ENCODE results near the gene COX7A2L. TPM values are rescaled to one million over a fixed set of nuclear protein-coding genes. Genes with fewer than 3 reads are reported as not detected.

COX7A2L gene
- total RNA-seq, 1 experiment from 2014 or later = 132 TPM

DNA sequence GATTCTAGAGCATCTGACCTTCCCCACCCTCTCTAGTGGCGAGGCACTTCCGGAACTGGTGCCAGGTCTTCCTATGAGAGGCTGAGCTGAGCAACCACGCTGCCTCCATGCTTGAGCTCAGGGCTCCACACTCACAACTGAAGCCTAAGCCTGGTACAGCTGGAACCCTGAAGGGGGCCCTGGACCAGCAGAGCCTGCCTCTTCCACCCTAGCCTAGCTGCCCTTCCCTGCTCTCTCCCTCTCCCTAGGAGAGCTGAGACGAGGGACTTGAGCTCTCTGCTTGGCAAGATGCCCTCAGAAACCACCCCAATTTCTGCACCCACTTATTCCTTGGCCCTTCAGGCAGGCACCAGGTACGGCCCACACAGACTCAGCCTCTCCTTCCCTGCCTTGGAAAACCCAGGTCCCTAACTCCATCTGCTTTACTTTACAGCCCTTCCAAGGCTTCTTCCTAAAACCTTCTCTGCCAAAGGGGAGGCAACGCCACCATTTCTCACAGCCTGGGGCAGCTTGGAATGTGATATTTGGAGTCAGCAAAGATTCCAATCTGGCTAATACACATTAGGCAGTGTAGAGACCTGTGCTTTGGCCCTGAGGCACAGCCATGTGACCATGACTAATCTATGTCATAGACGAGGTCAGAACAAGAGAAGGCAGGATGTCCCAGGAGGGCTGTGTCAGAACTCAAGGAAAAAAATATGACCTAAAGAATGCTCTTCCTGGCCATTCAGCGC, 18.8 kb downstream of the COX7A2L start:
- H3K27me3 ChIP-seq (ENCODE audit: control insufficient read depth, insufficient read depth, low read length) = no peaks in the 10 kb centered on the region
- no peak overlapping the region for H3K4me3 ChIP-seq (ENCODE audit: low read depth in 2 of 2, low read length in 2 of 2)
- BruUV-seq (replicated peaks) = no TSS peak
- no peak for DNase-seq (ENCODE audit: low read depth, low spot score)
- ChIA-PET CTCF (interaction anchor here (0.7 kb wide), 1 partner anchor 14 kb away, joined by 3 read pairs; no protein-coding TSS in a partner anchor), POLR2A (interaction anchor here (0.6 kb wide), 1 partner anchor 403 kb away, joined by 3 read pairs; no protein-coding TSS in a partner anchor)
- intact Hi-C loops (cut with micrococcal nuclease; ENCODE audit: unreplicated experiment) (no loop called here), in situ Hi-C loops (cut with HindIII; ENCODE audit: low pct_unique_long_range_greater_than_20kb, low sequenced_read_pairs) (no loop called here)
- H3K27ac ChIP-seq (ENCODE audit: low read length) = peak overlapping the region; percentile 34; the same call in 1 of the 2 replicates
- H3K4me1 ChIP-seq (ENCODE audit: control insufficient read depth, insufficient read depth, low read length) = peaks cover 13% of the 10 kb centered on the region
- ATAC-seq = peak; percentile 47
- H3K9me3 ChIP-seq (ENCODE audit: control insufficient read depth, insufficient read depth, low read depth, low read length) = no peaks in the 10 kb centered on the region
- TF ChIP-seq, protein P1, sequence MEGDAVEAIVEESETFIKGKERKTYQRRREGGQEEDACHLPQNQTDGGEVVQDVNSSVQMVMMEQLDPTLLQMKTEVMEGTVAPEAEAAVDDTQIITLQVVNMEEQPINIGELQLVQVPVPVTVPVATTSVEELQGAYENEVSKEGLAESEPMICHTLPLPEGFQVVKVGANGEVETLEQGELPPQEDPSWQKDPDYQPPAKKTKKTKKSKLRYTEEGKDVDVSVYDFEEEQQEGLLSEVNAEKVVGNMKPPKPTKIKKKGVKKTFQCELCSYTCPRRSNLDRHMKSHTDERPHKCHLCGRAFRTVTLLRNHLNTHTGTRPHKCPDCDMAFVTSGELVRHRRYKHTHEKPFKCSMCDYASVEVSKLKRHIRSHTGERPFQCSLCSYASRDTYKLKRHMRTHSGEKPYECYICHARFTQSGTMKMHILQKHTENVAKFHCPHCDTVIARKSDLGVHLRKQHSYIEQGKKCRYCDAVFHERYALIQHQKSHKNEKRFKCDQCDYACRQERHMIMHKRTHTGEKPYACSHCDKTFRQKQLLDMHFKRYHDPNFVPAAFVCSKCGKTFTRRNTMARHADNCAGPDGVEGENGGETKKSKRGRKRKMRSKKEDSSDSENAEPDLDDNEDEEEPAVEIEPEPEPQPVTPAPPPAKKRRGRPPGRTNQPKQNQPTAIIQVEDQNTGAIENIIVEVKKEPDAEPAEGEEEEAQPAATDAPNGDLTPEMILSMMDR (IDR thresholded peaks at IDR 0.05) = no peak
- TF ChIP-seq, protein P2, sequence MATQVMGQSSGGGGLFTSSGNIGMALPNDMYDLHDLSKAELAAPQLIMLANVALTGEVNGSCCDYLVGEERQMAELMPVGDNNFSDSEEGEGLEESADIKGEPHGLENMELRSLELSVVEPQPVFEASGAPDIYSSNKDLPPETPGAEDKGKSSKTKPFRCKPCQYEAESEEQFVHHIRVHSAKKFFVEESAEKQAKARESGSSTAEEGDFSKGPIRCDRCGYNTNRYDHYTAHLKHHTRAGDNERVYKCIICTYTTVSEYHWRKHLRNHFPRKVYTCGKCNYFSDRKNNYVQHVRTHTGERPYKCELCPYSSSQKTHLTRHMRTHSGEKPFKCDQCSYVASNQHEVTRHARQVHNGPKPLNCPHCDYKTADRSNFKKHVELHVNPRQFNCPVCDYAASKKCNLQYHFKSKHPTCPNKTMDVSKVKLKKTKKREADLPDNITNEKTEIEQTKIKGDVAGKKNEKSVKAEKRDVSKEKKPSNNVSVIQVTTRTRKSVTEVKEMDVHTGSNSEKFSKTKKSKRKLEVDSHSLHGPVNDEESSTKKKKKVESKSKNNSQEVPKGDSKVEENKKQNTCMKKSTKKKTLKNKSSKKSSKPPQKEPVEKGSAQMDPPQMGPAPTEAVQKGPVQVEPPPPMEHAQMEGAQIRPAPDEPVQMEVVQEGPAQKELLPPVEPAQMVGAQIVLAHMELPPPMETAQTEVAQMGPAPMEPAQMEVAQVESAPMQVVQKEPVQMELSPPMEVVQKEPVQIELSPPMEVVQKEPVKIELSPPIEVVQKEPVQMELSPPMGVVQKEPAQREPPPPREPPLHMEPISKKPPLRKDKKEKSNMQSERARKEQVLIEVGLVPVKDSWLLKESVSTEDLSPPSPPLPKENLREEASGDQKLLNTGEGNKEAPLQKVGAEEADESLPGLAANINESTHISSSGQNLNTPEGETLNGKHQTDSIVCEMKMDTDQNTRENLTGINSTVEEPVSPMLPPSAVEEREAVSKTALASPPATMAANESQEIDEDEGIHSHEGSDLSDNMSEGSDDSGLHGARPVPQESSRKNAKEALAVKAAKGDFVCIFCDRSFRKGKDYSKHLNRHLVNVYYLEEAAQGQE (IDR thresholded peaks at IDR 0.05; ENCODE audit: insufficient read depth in 1 of 2, low read depth in 2 of 2, low read length in 1 of 2) = no peak
- TF ChIP-seq TCF7L2 (IDR thresholded peaks at IDR 0.05; ENCODE audit: low read depth, low read length) = no peak
- no peak for TF ChIP-seq SIN3A (IDR thresholded peaks at IDR 0.05; ENCODE audit: borderline replicate concordance, insufficient read depth, low read depth, low read length)
- no peak for TF ChIP-seq POLR2AphosphoS5 (IDR thresholded peaks at IDR 0.05; ENCODE audit: low read depth, low read length)
- H3K36me3 ChIP-seq (ENCODE audit: control insufficient read depth, insufficient read depth, low read length) = peaks cover 6% of the 10 kb centered on the region

DNA sequence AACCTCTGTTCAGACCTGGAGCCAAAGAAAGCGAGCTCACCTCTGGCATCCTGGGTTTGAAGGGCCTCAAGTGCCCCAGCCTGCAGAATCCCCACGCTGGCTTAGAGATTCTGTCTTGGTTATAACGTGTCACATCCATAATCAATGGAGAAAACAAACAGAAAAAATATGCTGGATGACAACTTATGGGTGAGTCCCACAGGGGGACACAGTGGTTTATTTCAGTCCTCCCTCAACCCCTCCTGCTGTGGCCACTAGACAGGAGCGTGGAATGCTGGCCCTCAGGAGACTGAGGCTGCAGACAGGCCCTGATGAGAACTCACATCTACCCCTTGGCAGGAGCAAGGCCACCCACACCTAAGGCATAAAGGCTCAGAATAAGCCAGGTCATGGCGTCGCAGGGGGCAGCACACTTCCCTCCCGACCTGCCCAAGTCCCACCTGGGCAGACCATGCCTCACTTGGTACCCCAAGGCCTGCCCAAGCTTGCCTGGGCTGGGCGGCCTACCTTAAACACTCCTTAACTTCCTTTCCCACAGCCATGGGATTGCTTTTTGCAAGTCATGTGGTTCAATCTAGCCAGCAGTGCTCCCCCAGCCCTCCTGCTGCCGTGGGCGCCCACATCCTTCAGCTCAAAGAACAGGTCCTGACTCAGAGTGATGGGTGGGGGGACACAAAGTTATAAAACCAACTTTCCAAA, 19.9 kb downstream of the COX7A2L start:
- no peak for ATAC-seq
- Histone ChIP-seq H3K4me1 (ENCODE audit: control insufficient read depth, insufficient read depth, low read length) (peaks cover 13% of the 10 kb centered on the region), H3K27me3 (ENCODE audit: control insufficient read depth, insufficient read depth, low read length) (no peaks in the 10 kb centered on the region), H3K4me3 (ENCODE audit: low read depth in 2 of 2, low read length in 2 of 2) (no peak overlapping the region), H3K36me3 (ENCODE audit: control insufficient read depth, insufficient read depth, low read length) (peaks cover 6% of the 10 kb centered on the region), H3K27ac (ENCODE audit: low read length) (no peak overlapping the region), H3K9me3 (ENCODE audit: control insufficient read depth, insufficient read depth, low read depth, low read length) (no peaks in the 10 kb centered on the region)
- CTCF ChIA-PET = no interaction called here
- TF ChIP-seq SIN3A (IDR thresholded peaks at IDR 0.05; ENCODE audit: borderline replicate concordance, insufficient read depth, low read depth, low read length) (no peak), TCF7L2 (IDR thresholded peaks at IDR 0.05; ENCODE audit: low read depth, low read length) (no peak), POLR2AphosphoS5 (IDR thresholded peaks at IDR 0.05; ENCODE audit: low read depth, low read length) (no peak)
- TF ChIP-seq, protein P2 (IDR thresholded peaks at IDR 0.05; ENCODE audit: insufficient read depth in 1 of 2, low read depth in 2 of 2, low read length in 1 of 2) = no peak
- TF ChIP-seq, protein P1 (IDR thresholded peaks at IDR 0.05) = no peak
- POLR2A ChIA-PET = no interaction called here
- no TSS peak for BruUV-seq (replicated peaks)
- DNase-seq (ENCODE audit: low read depth, low spot score) = no peak
- intact Hi-C loops (cut with micrococcal nuclease; ENCODE audit: unreplicated experiment) = no loop called here
- in situ Hi-C loops (cut with HindIII; ENCODE audit: low pct_unique_long_range_greater_than_20kb, low sequenced_read_pairs) = no loop called here

All from Panc1 (cell line).